Tibial nerve (tissue), 4 donors: Measurements from ENCODE around the gene VCX2. TPM values are rescaled to one million over a fixed set of nuclear protein-coding genes. Genes with fewer than 3 reads are reported as not detected.
"Not testable (repeated sequence)": the region's sequence is repeated elsewhere in the genome, so short reads cannot be mapped to it uniquely, and the experiment has no call there.

ENCODE experiments used
- DNase-seq, 2 donors: peaks; one replicate each; pipeline ENCODE4 v3.0.0-alpha.2; 2019; ENCODE audit warnings: low spot score in 2 of 2
- H3K27ac ChIP-seq, 4 donors: fragments of 200-600 bp; sonication (generic) in 3 of 4; one replicate each; pipeline ENCODE4 v1.5.1; 2017 to 2019; ENCODE audit warnings: mild to moderate bottlenecking in 1 of 4
- H3K27me3 ChIP-seq, 2 donors: fragments of 200-600 bp; sonication (generic) in 1 of 2; one replicate each; pipeline versions ENCODE4 v1.5.1 to v1.6.0; 2017 to 2019
- H3K36me3 ChIP-seq, 3 donors: fragments of 200-600 bp; sonication (generic); one replicate each; pipeline ENCODE4 v1.5.1; 2018 to 2019
- H3K4me1 ChIP-seq, 4 donors: fragments of 200-600 bp; sonication (generic) in 3 of 4; one replicate each; pipeline ENCODE4 v1.5.1; 2017 to 2019
- H3K4me3 ChIP-seq, 4 donors: fragments of 200-600 bp; sonication (generic) in 3 of 4; one replicate each; pipeline ENCODE4 v1.5.1; 2017 to 2019; ENCODE audit warnings: mild to moderate bottlenecking in 1 of 4, moderate library complexity in 1 of 4
- H3K9me3 ChIP-seq, 4 donors: fragments of 200-600 bp; sonication (generic) in 3 of 4; one replicate each; pipeline ENCODE4 v1.5.1; 2017 to 2019
- CTCF ChIP-seq, 5 experiments: fragments of 200-600 bp in 3 of 5; fragments of 450-650 bp in 2 of 5; sonication (generic) in 3 of 5; IDR thresholded peaks; one replicate each; pipeline ENCODE4 v1.5.1; 2016 to 2019; ENCODE audit warnings: antibody characterized with exemption in 5 of 5, mild to moderate bottlenecking in 3 of 5, moderate library complexity in 2 of 5
- EP300 ChIP-seq, 2 donors: sonication (generic); formaldehyde crosslinking; IDR thresholded peaks; one replicate each; pipeline ENCODE4 v1.6.1; 2017; ENCODE audit warnings: antibody characterized with exemption in 2 of 2, mild to moderate bottlenecking in 1 of 2
- POLR2A ChIP-seq, 2 donors: fragments of 450-650 bp; IDR thresholded peaks; one replicate each; pipeline ENCODE4 v1.6.1; 2017; ENCODE audit warnings: antibody characterized with exemption in 2 of 2, mild to moderate bottlenecking in 2 of 2, moderate library complexity in 2 of 2
- WGBS, 2 donors: methylation state at CpG; one replicate each; pipeline ENCODE4 v1.1.5; 2018; 5-methylcytosine and 5-hydroxymethylcytosine counted together
- total RNA-seq, 4 donors: library from RNA; depleted of rRNA; stranded (reverse); fragments of >200 nt; gene quantifications; one replicate each; pipeline ENCODE4 v1.1.0, GENCODE V29; 2016

The VCX2 gene
- total RNA-seq: not detected

DNA sequence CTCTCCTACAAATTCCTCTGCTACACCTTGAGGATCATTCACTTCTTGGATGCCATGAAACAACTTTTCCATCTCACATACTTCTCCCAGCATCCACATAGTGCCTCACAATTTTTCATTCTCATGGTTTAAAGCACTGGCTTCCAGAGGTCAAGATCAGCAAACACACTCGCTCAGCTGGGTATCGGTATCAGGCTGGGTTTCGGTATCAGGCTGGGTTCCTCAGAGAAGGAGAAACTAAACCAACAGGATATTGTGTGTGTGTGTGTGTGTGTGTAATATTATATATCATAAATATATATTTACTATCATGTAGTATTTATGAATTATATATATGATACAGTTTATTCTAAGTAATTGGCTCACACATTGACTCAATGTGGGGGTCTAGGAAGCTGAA lies at the start of gene VCX2:
Gene VCX2, minus strand, starts transcription at position 99 of the 400 bp plus-strand sequence. CDS start 624 bp downstream, outside the sequence.
- not testable (repeated sequence) for H3K4me3 ChIP-seq, H3K4me1 ChIP-seq, H3K27ac ChIP-seq, H3K27me3 ChIP-seq, H3K9me3 ChIP-seq, DNase-seq, H3K36me3 ChIP-seq
- WGBS, 2 donors: 98 to 100% methylated on average over 3 of the region's 3 CpGs

GRCh38 chrX:8204943-8205342 lies 33.9 kb upstream of the VCX2 start:
- TF ChIP-seq EP300 (IDR thresholded peaks at IDR 0.05): no peak
- TF ChIP-seq CTCF (IDR thresholded peaks at IDR 0.05): no peak
- no peak for TF ChIP-seq POLR2A (IDR thresholded peaks at IDR 0.05)
- no peak overlapping the region for H3K27ac ChIP-seq
- WGBS, 2 donors: 66 to 70% methylated on average over 4 of the region's 4 CpGs

GRCh38 chrX:8204169-8204935 lies 33.3 kb upstream of the VCX2 start:
- Histone ChIP-seq H3K4me3 (no peak overlapping the region), H3K27me3 (no peaks in the 10 kb centered on the region), H3K9me3 (no peaks in the 10 kb centered on the region), H3K4me1 (peaks cover 0 to 8% (median 0%) of the 10 kb centered on the region in 4 donors), H3K36me3 (no peaks in the 10 kb centered on the region), H3K27ac (no peak overlapping the region)
- WGBS, 2 donors: 62 to 71% methylated on average over 6 of the region's 6 CpGs
- no peak for DNase-seq
- TF ChIP-seq POLR2A (IDR thresholded peaks at IDR 0.05): no peak
- no peak for TF ChIP-seq EP300 (IDR thresholded peaks at IDR 0.05)
- no peak for TF ChIP-seq CTCF (IDR thresholded peaks at IDR 0.05)

More at GRCh38 chrX:8204943-8205342, 33.9 kb upstream of the VCX2 start:
- no peaks in the 10 kb centered on the region for H3K27me3 ChIP-seq
- no peaks in the 10 kb centered on the region for H3K36me3 ChIP-seq
- H3K9me3 ChIP-seq: no peaks in the 10 kb centered on the region
- peaks cover 0 to 8% (median 0%) of the 10 kb centered on the region in 4 donors for H3K4me1 ChIP-seq
- no peak overlapping the region for H3K4me3 ChIP-seq
- no peak for DNase-seq

DNA sequence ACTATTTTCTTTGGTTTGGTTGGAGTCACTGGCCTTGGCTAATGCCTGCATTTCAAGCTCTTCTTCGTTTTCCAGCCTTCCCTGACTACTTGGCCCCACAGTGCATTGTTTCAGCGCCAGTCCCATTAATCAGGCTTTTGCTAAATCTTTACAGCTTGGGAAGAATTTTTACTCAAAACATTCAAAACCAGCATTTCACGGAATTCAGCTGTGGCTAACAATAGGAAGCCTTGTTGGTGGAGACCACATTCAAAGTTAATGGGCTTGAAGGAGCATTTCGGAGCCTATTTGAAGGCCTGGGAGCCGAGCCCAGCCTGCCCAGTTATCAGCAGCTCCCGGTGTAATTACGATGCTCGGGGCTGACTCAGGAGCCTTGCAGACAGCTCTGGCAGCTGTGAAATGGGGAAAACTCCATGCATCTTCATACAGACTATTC lies 30.8 kb upstream of the VCX2 start:
- H3K4me3 ChIP-seq: no peak overlapping the region
- DNase-seq: no peak
- H3K27me3 ChIP-seq: no peaks in the 10 kb centered on the region
- TF ChIP-seq CTCF (IDR thresholded peaks at IDR 0.05): no peak
- no peak for TF ChIP-seq EP300 (IDR thresholded peaks at IDR 0.05)
- no peak for TF ChIP-seq POLR2A (IDR thresholded peaks at IDR 0.05)
- no peaks in the 10 kb centered on the region for H3K36me3 ChIP-seq
- H3K9me3 ChIP-seq: no peaks in the 10 kb centered on the region
- peaks cover 0 to 8% (median 0%) of the 10 kb centered on the region in 4 donors for H3K4me1 ChIP-seq
- 23 to 25% methylated on average over 8 of the region's 8 CpGs for WGBS, 2 donors
- no peak overlapping the region for H3K27ac ChIP-seq

DNA sequence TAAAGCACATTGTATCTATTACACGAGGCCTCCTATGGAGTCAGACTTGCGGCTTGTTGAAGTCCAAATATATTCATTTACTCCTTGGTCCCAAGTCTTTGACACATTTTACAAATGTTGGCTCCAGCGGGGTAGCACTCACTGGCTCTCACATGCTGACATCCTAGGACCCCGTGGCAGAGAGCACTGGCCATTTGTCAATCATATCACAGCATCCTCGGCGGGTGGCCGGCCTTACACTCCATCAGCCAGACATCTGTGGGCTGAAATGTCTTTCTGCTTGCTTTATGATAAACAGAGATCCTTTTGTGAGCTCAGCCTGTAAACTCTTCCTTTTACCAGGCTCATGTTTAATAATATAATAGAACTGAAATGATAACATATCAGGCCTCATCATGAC lies 25.7 kb upstream of the VCX2 start:
- no peak for DNase-seq
- Histone ChIP-seq H3K9me3 (no peaks in the 10 kb centered on the region), H3K4me3 (no peak overlapping the region), H3K27ac (no peak overlapping the region), H3K4me1 (peaks cover 0 to under 1% (median 0%) of the 10 kb centered on the region in 4 donors), H3K36me3 (no peaks in the 10 kb centered on the region), H3K27me3 (no peaks in the 10 kb centered on the region)
- TF ChIP-seq EP300 (IDR thresholded peaks at IDR 0.05) (no peak), CTCF (IDR thresholded peaks at IDR 0.05) (no peak), POLR2A (IDR thresholded peaks at IDR 0.05) (no peak)
- WGBS, 2 donors: 73 to 77% methylated on average over 7 of the region's 7 CpGs
